ENCODE results near the gene LMF2.

Gene LMF2

DNA sequence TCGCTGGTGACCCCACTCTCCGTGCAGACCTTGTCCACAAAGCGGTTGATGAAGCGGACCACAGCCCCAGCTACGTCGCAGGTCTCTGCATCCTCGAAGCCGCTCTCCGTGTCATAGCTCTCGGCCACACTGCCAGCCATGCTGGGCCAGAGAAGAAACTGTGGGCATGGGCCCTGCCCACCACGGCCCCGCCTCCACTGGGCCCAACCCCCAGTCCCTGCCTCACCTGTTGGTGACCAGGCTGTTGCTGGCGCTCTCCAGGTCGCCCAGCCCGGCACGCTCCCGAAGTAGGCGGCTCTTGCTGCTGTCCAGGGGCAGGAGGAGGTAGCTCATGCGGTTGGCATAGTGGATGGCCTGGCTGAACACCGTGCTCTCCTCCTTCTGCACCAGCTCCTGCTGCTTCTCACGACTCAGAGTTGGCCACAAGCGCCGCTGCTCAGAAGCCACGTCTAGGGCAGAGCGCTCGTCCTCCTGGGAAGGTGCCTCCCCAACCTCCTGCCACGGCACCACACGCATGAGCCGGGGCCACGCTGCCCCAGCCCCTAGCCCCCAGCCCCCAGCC lies 45.4 kb downstream of the LMF2 start:
- Histone ChIP-seq H3K4me1 (peaks cover 0 to 9% (median 8%) of the 10 kb centered on the region in 10 experiments; a peak in 15 of 20 replicates), H3K4me2 (no peak overlapping the region), H4K20me1 (peaks cover 12 to 100% (median 78%) of the 10 kb centered on the region in 11 experiments; a peak in 21 of 22 replicates), H3K9ac (no peak overlapping the region), H3K27me3 (no peaks in the 10 kb centered on the region), H3K27ac (no peak overlapping the region), H3K4me3 (no peak overlapping the region), H3K9me3 (replicated peaks in 1 of 11) (no peaks in the 10 kb centered on the region), H3K36me3 (peaks cover 96 to 100% (median 99%) of the 10 kb centered on the region in 11 experiments)
- TF ChIP-seq Cebpa-rat (IDR thresholded peaks at IDR 0.05) = no peak

DNA sequence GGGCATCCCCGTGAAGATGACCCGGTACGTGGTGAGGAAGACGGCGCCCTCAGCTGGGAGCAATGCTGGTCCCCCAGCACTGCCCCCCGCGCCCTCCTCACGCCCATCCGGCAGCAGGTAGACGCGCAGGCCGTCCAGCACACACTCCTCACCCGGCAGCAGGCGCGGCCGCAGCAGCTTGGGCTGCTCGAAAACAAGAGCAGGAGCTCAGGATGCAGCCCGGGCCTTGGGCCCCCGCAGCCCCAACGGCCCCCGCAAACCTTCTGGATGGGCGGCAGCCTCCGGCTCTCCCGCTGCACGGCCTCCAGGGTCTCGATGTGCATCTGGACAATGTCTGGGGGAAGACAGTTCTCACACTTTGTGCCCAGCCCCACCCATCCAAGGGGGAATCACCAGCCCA lies 46.0 kb downstream of the LMF2 start:
- peaks cover 96 to 100% (median 99%) of the 10 kb centered on the region in 11 experiments for H3K36me3 ChIP-seq
- TF ChIP-seq Cebpa-rat (IDR thresholded peaks at IDR 0.05) = no peak

DNA sequence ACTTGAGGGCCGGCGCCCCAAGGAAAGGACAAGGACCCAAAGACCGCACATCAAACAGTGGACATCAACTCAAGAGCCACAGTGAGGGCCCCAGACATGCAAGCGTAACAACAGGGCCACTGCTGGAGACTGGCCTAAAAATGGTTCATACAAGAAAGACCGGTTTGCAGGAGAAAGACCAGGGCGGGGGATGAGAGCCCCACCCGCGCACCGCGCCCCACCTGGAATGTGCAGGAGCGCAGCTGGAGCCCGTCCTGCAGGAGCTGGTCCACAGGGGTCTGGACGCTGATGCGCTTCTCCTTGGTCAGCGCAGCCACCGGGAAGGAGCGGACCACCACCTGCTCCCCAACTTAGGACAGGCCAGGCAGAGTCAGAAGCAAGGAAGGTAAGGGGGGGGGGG lies 46.6 kb downstream of the LMF2 start:
- Histone ChIP-seq H3K9me3 (replicated peaks in 1 of 11) (no peaks in the 10 kb centered on the region), H3K9ac (no peak overlapping the region), H3K27ac (no peak overlapping the region), H4K20me1 (peaks cover under 1 to 97% (median 69%) of the 10 kb centered on the region in 11 experiments; a peak in 20 of 22 replicates), H3K4me3 (no peak overlapping the region), H3K4me2 (no peak overlapping the region), H3K36me3 (peaks cover 93 to 99% (median 98%) of the 10 kb centered on the region in 11 experiments), H3K27me3 (no peaks in the 10 kb centered on the region), H3K4me1 (no peaks in the 10 kb centered on the region; a peak in 3 of 20 replicates)
- TF ChIP-seq Cebpa-rat (IDR thresholded peaks at IDR 0.05) = no peak

More for the DNA sequence above, 46.0 kb downstream of the LMF2 start:
- H3K27me3 ChIP-seq = no peaks in the 10 kb centered on the region
- H3K4me2 ChIP-seq = no peak overlapping the region
- H3K4me1 ChIP-seq = peaks cover 0 to 4% (median 3%) of the 10 kb centered on the region in 10 experiments; a peak in 14 of 20 replicates
- no peak overlapping the region for H3K9ac ChIP-seq
- peaks cover 6 to 100% (median 75%) of the 10 kb centered on the region in 11 experiments; a peak in 20 of 22 replicates for H4K20me1 ChIP-seq
- H3K4me3 ChIP-seq = no peak overlapping the region
- H3K27ac ChIP-seq = no peak overlapping the region
- H3K9me3 ChIP-seq (replicated peaks in 1 of 11) = no peaks in the 10 kb centered on the region

GRCh38 chr22:50459496-50460140 lies 47.9 kb downstream of the LMF2 start:
- peaks cover 93 to 99% (median 98%) of the 10 kb centered on the region in 11 experiments for H3K36me3 ChIP-seq

DNA sequence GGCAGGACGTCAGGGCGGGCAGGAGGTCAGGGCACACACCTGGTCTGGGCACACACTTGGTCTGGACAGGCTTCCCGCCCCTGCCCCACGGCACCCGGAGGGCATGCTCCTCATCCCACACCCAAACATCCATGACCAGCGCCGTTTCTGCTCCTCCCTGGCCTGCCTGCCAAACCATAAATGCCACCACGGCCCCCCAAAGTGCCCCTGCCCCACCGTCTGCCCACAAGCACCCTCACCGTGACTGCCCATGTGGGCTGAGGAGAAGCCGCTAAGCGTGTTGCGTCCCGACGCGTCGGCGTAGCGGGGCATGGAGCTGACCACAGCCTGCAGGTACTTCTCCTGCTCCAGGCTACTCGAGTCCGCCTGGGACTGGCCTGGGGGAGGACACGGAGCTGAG lies 48.5 kb downstream of the LMF2 start:
- no peak overlapping the region for H3K4me3 ChIP-seq
- no peaks in the 10 kb centered on the region for H3K27me3 ChIP-seq
- no peak overlapping the region for H3K27ac ChIP-seq
- no peak overlapping the region for H3K9ac ChIP-seq
- H3K36me3 ChIP-seq = peaks cover 93 to 99% (median 98%) of the 10 kb centered on the region in 11 experiments
- peaks cover 0 to 97% (median 62%) of the 10 kb centered on the region in 11 experiments; a peak in 19 of 22 replicates for H4K20me1 ChIP-seq
- H3K4me2 ChIP-seq = no peak overlapping the region
- H3K4me1 ChIP-seq = peaks cover 0 to 2% (median 0%) of the 10 kb centered on the region in 10 experiments; a peak in 4 of 20 replicates
- TF ChIP-seq Cebpa-rat (IDR thresholded peaks at IDR 0.05) = no peak
- H3K9me3 ChIP-seq (replicated peaks in 1 of 11) = no peaks in the 10 kb centered on the region

More at GRCh38 chr22:50459496-50460140, 47.9 kb downstream of the LMF2 start:
- Histone ChIP-seq H3K4me3 (no peak overlapping the region), H3K9me3 (replicated peaks in 1 of 11) (no peaks in the 10 kb centered on the region), H3K27ac (no peak overlapping the region), H3K27me3 (no peaks in the 10 kb centered on the region), H3K4me2 (no peak overlapping the region), H3K4me1 (no peaks in the 10 kb centered on the region), H4K20me1 (peaks cover 0 to 97% (median 62%) of the 10 kb centered on the region in 11 experiments; a peak in 19 of 22 replicates), H3K9ac (no peak overlapping the region)
- TF ChIP-seq Cebpa-rat (IDR thresholded peaks at IDR 0.05) = no peak

DNA sequence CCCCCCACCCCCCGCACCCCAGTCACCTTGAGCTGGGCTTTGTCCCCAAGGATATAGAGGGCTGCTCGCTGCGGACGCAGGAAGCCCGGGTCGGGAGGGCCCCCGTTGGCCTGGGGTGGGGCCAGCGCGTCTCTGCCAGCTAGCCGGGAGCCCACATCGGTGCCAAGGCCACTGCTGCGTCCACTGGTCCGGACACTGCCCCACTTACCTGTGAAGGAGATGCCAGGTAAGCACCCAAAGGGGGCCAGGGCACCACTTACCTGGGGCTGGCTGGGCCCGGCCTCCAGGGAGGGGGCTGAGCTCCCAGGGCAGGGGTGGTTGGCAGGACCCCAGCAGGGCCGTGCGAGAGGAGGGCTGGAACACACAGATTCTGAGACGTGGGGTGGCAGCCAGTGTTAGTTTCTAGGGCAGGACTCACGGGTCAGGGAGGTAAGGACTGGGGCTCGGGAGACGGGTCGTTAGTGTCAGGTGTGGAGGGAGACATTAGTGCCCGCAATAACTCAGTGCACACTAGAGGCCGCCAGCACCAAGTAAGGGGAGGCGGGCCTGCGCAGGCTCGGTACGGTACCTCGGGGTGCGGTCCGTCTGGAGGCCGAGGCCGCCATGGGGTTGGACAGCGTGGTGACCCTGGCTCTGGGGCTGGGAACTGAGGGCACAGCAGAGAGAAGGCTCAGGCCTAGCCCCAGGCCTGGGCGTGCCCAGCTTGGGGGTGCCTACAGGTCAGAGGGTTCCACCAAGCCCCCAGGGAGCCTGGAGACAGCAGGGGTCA lies 50.9 kb downstream of the LMF2 start:
- Histone ChIP-seq H3K4me3 (no peak overlapping the region), H3K9me3 (replicated peaks in 1 of 11) (no peaks in the 10 kb centered on the region), H3K9ac (no peak overlapping the region), H3K4me1 (peaks cover 0 to 20% (median 6%) of the 10 kb centered on the region in 10 experiments; a peak in 9 of 20 replicates), H3K36me3 (peaks cover 80 to 99% (median 92%) of the 10 kb centered on the region in 11 experiments), H3K4me2 (no peak overlapping the region), H3K27me3 (no peaks in the 10 kb centered on the region), H4K20me1 (peaks cover 0 to 96% (median 53%) of the 10 kb centered on the region in 11 experiments; a peak in 18 of 22 replicates), H3K27ac (no peak overlapping the region)
- no peak for TF ChIP-seq Cebpa-rat (IDR thresholded peaks at IDR 0.05)

DNA sequence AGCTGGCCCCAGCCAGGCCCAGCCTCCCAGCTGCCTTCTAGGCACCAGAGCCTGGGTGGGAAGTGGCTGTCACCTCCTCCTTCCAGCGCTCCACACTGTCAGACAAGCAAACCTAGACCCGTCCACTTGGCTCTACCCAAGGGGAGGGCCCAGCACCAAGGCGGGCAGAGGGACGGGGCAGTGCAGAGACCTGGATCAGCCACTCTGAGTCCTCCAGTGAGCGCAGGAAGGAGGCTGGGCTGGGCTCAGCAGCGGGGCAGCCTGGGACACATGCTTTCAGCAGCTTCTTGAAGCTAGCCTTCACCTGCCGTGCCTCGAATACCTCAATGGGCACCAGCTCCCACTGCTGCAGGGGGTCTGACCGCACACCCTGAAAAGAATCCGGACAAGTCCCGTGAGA lies 51.5 kb downstream of the LMF2 start:
- no peak overlapping the region for H3K4me3 ChIP-seq

GRCh38 chr22:50455201-50455600 lies 52.3 kb downstream of the LMF2 start:
- peaks cover 5 to 96% (median 55%) of the 10 kb centered on the region in 11 experiments; a peak in 20 of 22 replicates for H4K20me1 ChIP-seq
- H3K27me3 ChIP-seq = no peaks in the 10 kb centered on the region
- no peak overlapping the region; a peak in 1 of 22 replicates for H3K9ac ChIP-seq
- peaks cover 80 to 99% (median 92%) of the 10 kb centered on the region in 11 experiments for H3K36me3 ChIP-seq
- no peak overlapping the region for H3K4me3 ChIP-seq
- no peak overlapping the region for H3K27ac ChIP-seq
- no peak for TF ChIP-seq Cebpa-rat (IDR thresholded peaks at IDR 0.05)
- H3K4me1 ChIP-seq = peaks cover 3 to 24% (median 11%) of the 10 kb centered on the region in 10 experiments; a peak in 19 of 20 replicates
- H3K9me3 ChIP-seq (replicated peaks in 1 of 11) = peaks cover 0 to 4% (median 0%) of the 10 kb centered on the region in 11 experiments; a peak in 1 of 22 replicates
- H3K4me2 ChIP-seq = no peak overlapping the region

More for the DNA sequence above, 51.5 kb downstream of the LMF2 start:
- Histone ChIP-seq H3K9me3 (replicated peaks in 1 of 11) (peaks cover 0 to 3% (median 0%) of the 10 kb centered on the region in 11 experiments; a peak in 1 of 22 replicates), H3K9ac (no peak overlapping the region), H4K20me1 (peaks cover 0 to 96% (median 51%) of the 10 kb centered on the region in 11 experiments; a peak in 18 of 22 replicates), H3K27ac (no peak overlapping the region), H3K27me3 (no peaks in the 10 kb centered on the region), H3K36me3 (peaks cover 80 to 99% (median 92%) of the 10 kb centered on the region in 11 experiments), H3K4me2 (no peak overlapping the region), H3K4me1 (peaks cover 0 to 20% (median 6%) of the 10 kb centered on the region in 10 experiments; a peak in 10 of 20 replicates)
- TF ChIP-seq Cebpa-rat (IDR thresholded peaks at IDR 0.05) = no peak
